HG02981 (cell line): ENCODE data around the gene AMER2.

Experiments
- ATAC-seq: cut with Tn5 transposase; IDR thresholded peaks from one replicate; pipeline ENCODE4 v1.9.1; 2021; ENCODE audit warnings: mild to moderate bottlenecking, moderate library complexity; ENCODE audit not compliant: unreplicated experiment

AMER2 gene

GRCh38 chr13:25153736-25154135 lies 18.4 kb downstream of the AMER2 start:
- no peak for ATAC-seq

- ATAC-seq, result no peak
Measured at GRCh38 chr13:25151626-25152195, 20.4 kb downstream of the AMER2 start.

- no peak for ATAC-seq
Measured at GRCh38 chr13:25149711-25150110, 22.4 kb downstream of the AMER2 start.

GRCh38 chr13:25148402-25148771 lies 23.7 kb downstream of the AMER2 start:
- no peak for ATAC-seq

GRCh38 chr13:25147638-25148401 lies 24.3 kb downstream of the AMER2 start:
- ATAC-seq, result peak; percentile 54

- no peak for ATAC-seq
Measured at GRCh38 chr13:25143706-25144105, 28.4 kb downstream of the AMER2 start.

- no peak for ATAC-seq
Measured at GRCh38 chr13:25141042-25141441, 31.0 kb downstream of the AMER2 start.

GRCh38 chr13:25137788-25138115 lies 34.3 kb downstream of the AMER2 start:
- no peak for ATAC-seq

- no peak for ATAC-seq
Measured at GRCh38 chr13:25136880-25137787, 35.0 kb downstream of the AMER2 start.

GRCh38 chr13:25135896-25136295 lies 36.2 kb downstream of the AMER2 start:
- ATAC-seq, result no peak

- ATAC-seq, result no peak
Measured at GRCh38 chr13:25132751-25133390, 39.2 kb downstream of the AMER2 start.

- ATAC-seq, result no peak
Measured at GRCh38 chr13:25131881-25132420, 40.1 kb downstream of the AMER2 start.

GRCh38 chr13:25130944-25131343 lies 41.1 kb downstream of the AMER2 start:
- ATAC-seq, result no peak

GRCh38 chr13:25118378-25118905 lies 53.6 kb downstream of the AMER2 start:
- ATAC-seq, result no peak

- ATAC-seq, result no peak
Measured at GRCh38 chr13:25117312-25117711, 54.8 kb downstream of the AMER2 start.

- no peak for ATAC-seq
Measured at GRCh38 chr13:25116044-25116443, 56.0 kb downstream of the AMER2 start.

GRCh38 chr13:25114220-25114619 lies 57.9 kb downstream of the AMER2 start:
- ATAC-seq, result no peak

GRCh38 chr13:25112695-25113255 lies 59.3 kb downstream of the AMER2 start:
- no peak for ATAC-seq
